ENCODE measurements around the gene MERTK.

- no peak for TF ChIP-seq JUND (IDR thresholded peaks at IDR 0.05)
- TF ChIP-seq RFX5 (IDR thresholded peaks at IDR 0.05; ENCODE audit: low read length), result no peak
- TF ChIP-seq MXI1 (IDR thresholded peaks at IDR 0.05; ENCODE audit: low read depth, low read length), result no peak
- TF ChIP-seq RAD21 (IDR thresholded peaks at IDR 0.05; ENCODE audit: low read length), result no peak
Observed at GRCh38 chr2:111990856-111991255, 92.4 kb downstream of the MERTK start.

Measured in SK-N-SH (cell line).